ENCODE measurements around the gene SNX19.
A peak's percentile ranks its signal among the peaks of the same experiment; 100 is the strongest.

The SNX19 gene

GRCh38 chr11:130894322-130895025, 21.8 kb downstream of the SNX19 start:
- H3K27ac ChIP-seq, result no peak overlapping the region
- peak; percentile 91 for TF ChIP-seq CTCF (IDR thresholded peaks at IDR 0.05)
- TF ChIP-seq ZFX (IDR thresholded peaks at IDR 0.05; ENCODE audit: borderline replicate concordance), result no peak

GRCh38 chr11:130892861-130893260, 23.4 kb downstream of the SNX19 start:
- no peak overlapping the region for H3K27ac ChIP-seq

GRCh38 chr11:130891326-130891725, 25.0 kb downstream of the SNX19 start:
- TF ChIP-seq CTCF (IDR thresholded peaks at IDR 0.05), result no peak
- H3K27ac ChIP-seq, result no peak overlapping the region

More at GRCh38 chr11:130892861-130893260, 23.4 kb downstream of the SNX19 start:
- TF ChIP-seq ZFX (IDR thresholded peaks at IDR 0.05; ENCODE audit: borderline replicate concordance), result no peak
- TF ChIP-seq CTCF (IDR thresholded peaks at IDR 0.05), result no peak

GRCh38 chr11:130890039-130890745, 26.1 kb downstream of the SNX19 start:
- no peak overlapping the region for H3K27ac ChIP-seq
- TF ChIP-seq ZFX (IDR thresholded peaks at IDR 0.05; ENCODE audit: borderline replicate concordance) (no peak), CTCF (IDR thresholded peaks at IDR 0.05) (no peak)

- TF ChIP-seq CTCF (IDR thresholded peaks at IDR 0.05) (no peak), ZFX (IDR thresholded peaks at IDR 0.05; ENCODE audit: borderline replicate concordance) (no peak)
- H3K27ac ChIP-seq, result no peak overlapping the region
Measured at GRCh38 chr11:130888790-130889189, 27.5 kb downstream of the SNX19 start.

- no peak overlapping the region for H3K27ac ChIP-seq
- TF ChIP-seq CTCF (IDR thresholded peaks at IDR 0.05) (no peak), ZFX (IDR thresholded peaks at IDR 0.05; ENCODE audit: borderline replicate concordance) (no peak)
Measured at GRCh38 chr11:130886704-130887103, 29.6 kb downstream of the SNX19 start.

- H3K27ac ChIP-seq, result no peak overlapping the region
- TF ChIP-seq CTCF (IDR thresholded peaks at IDR 0.05) (no peak), ZFX (IDR thresholded peaks at IDR 0.05; ENCODE audit: borderline replicate concordance) (no peak)
Measured at GRCh38 chr11:130882138-130882551, 34.1 kb downstream of the SNX19 start.
